Gastroesophageal sphincter (tissue), 3 donors: ENCODE data around the gene KTN1.

ENCODE experiments used
- POLR2AphosphoS5 ChIP-seq: sonication (generic); formaldehyde crosslinking; IDR thresholded peaks from one replicate; pipeline ENCODE4 v1.6.1; 2017; ENCODE audit warnings: antibody characterized with exemption
- TF ChIP-seq, protein P1 (sequence below), 4 experiments: fragments of 200-600 bp in 2 of 4; fragments of 450-650 bp in 2 of 4; sonication (generic) in 1 of 4; IDR thresholded peaks; one replicate each; pipeline ENCODE4 v1.5.1; 2017 to 2019; ENCODE audit warnings: antibody characterized with exemption in 4 of 4, mild to moderate bottlenecking in 2 of 4, moderate library complexity in 2 of 4

GRCh38 chr14:55688566-55688965 lies 108.6 kb downstream of the KTN1 start:
- TF ChIP-seq, protein P1, sequence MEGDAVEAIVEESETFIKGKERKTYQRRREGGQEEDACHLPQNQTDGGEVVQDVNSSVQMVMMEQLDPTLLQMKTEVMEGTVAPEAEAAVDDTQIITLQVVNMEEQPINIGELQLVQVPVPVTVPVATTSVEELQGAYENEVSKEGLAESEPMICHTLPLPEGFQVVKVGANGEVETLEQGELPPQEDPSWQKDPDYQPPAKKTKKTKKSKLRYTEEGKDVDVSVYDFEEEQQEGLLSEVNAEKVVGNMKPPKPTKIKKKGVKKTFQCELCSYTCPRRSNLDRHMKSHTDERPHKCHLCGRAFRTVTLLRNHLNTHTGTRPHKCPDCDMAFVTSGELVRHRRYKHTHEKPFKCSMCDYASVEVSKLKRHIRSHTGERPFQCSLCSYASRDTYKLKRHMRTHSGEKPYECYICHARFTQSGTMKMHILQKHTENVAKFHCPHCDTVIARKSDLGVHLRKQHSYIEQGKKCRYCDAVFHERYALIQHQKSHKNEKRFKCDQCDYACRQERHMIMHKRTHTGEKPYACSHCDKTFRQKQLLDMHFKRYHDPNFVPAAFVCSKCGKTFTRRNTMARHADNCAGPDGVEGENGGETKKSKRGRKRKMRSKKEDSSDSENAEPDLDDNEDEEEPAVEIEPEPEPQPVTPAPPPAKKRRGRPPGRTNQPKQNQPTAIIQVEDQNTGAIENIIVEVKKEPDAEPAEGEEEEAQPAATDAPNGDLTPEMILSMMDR (IDR thresholded peaks at IDR 0.05) = no peak
- TF ChIP-seq POLR2AphosphoS5 = no peak
